IPS-NIHi7 (cell line): ENCODE results near the gene CAPN8.
"Not testable (repeated sequence)": the region's sequence is repeated elsewhere in the genome, so short reads cannot be mapped to it uniquely, and the experiment has no call there.

ENCODE experiments used
- DNase-seq: peaks from one replicate; pipeline ENCODE4 v3.0.0; 2012; ENCODE audit warnings: mixed read lengths; ENCODE audit errors: extremely low spot score

Gene CAPN8

DNA sequence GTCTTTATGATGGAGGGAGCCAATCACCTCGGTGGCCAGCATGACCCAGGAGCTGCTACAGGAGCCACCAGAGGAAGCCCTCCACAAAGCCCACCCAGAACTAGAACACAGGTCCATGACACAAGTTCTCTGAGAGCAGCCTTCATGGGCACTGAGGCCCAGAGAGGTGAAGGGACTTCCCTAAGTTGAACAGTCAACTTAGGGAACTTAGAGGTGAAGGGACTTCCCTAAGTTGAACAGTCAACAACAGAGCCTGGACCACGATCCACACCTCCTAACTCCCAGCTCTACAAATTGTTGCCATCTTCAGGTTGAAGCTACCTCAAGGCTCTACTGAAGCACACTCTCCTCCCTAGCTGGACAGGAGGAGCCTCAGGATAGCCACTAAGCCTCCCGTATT lies 139.5 kb downstream of the CAPN8 start:
- DNase-seq = no peak

DNA sequence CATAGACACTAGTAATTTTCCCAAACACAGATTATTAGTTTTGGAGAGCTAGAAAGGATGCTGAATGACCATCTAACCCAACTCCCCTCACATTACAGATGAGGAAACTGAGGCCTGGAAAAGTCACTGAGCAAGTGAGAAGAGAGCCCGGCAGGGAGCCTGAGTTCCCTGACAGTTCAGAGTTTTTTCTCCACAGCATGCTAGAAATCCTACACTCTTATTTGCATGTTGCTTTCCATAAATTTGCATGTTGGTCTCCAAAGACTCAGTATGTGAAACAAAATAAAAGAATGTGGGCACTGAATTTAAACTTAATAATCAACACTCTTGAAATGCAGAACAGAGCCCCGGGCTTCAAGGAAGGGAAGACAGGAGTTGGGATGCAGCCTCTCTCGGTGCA lies 140.0 kb downstream of the CAPN8 start:
- no peak for DNase-seq

DNA sequence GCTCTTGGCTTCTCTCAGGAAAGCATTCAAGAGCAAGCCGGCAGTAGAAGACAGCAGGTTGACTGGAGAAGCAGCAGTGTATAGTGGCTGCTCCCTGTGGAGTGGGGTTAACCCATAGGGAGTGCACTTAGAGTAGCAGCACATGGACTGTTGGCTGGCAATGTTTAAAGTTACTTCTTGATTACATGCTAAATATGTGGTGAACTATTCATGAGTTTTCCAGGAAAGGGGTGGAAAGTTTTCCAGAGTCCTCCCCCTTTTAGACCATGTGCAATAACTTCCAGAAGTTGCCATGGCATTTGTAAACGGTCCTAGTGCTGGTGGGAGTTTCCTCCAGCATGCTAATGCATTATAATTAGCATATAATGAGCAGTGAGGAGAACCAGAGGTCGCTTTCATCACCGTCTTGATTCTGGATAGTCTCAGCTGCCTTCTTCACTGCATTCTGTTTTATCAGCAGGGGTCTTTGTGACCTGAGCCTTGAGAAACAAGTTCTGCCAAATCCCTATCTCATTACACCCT lies 140.5 kb downstream of the CAPN8 start:
- no peak for DNase-seq

DNA sequence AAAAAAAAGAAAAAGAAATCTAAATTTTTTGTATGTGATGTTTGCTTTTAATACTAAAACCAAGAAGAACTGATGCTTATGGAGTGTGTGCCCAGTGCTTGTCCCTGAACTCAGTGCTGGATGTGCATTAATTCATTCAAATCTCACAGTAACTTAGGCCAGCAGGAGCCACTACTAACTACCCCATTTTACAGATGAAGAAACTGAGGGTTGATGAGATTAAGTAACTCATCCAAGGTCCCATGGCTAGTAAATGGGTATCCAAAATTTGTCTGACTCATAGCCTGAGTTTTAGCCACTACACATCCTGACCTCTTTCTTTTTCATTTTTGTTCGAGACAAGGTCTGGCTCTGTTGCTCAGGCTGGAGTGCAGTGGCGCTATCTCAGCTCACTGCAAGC lies 144.4 kb downstream of the CAPN8 start:
- DNase-seq = no peak

DNA sequence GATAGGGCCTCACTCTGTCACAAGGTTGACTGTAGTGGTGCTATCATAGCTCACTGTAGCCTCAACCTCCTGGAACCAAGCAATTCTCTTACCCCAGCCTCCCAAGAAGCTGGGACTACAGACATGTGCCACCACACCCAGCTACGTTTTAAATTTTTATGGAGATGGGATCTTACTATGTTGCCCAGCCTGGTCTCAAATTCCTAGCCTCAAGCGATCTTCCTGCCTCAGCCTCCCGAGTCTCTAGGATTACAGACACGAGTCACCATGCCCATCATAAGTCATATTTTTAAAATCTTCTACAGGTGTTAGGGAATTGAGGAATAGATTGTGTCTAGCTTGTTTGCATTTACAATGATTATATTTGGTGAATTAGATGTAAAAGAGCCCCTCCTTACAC lies 145.3 kb downstream of the CAPN8 start:
- no peak for DNase-seq

DNA sequence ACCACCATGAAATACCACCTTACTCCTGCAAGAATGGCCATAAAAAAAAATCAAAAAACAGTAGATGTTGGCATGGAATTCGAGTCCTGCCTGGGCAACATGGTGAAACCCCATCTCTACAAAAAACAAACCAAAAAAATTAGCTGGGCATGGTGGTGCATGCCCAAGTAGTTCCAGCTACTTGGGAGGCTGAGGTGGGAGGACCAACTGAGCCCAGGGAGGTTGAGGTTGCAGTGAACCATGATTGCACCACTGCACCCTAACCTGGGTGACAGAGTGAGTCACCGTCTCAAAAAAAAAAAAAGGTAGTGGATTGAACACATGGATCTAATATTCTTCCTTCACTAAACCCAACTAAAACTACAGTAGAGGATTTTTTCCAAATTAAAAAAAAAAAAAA lies 146.4 kb downstream of the CAPN8 start:
- DNase-seq = no peak

DNA sequence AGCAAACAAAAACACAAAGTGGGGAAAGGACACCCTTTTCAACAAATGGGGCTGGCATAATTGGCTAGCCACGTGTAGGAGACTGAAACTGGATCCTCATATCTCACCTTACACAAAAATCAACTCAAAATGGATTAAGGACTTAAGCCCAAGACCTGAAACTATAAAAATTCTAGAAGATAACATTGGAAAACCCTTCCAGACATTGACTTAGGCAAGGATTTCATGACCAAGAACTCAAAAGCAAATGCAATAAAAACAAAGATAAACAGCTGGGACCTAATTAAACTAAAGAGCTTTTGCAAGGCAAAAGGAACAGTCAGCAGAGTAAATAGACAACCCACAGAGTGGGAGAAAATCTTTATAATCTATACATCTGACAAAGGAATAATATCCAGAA lies 146.9 kb downstream of the CAPN8 start:
- not testable (repeated sequence) for DNase-seq

DNA sequence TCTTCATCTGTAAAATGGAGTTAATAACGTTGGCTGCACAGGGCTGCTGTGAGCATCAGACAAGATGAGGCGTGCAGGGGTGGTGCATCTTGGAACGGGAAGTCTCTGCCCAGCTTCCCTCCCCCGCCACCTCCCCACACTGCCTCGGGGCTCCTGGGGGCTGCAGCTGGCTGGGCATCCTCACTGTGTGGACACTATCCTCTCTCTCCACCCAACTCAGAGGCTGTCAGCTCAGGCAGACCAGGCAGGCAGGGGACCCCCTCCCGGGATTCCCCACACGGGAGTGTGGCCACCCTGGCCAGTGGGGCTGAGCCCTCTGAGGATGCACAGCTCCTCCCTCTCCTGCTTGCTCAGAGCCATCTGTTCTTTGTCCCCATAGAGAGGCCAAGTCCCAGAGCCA lies 149.6 kb downstream of the CAPN8 start:
- no peak for DNase-seq

DNA sequence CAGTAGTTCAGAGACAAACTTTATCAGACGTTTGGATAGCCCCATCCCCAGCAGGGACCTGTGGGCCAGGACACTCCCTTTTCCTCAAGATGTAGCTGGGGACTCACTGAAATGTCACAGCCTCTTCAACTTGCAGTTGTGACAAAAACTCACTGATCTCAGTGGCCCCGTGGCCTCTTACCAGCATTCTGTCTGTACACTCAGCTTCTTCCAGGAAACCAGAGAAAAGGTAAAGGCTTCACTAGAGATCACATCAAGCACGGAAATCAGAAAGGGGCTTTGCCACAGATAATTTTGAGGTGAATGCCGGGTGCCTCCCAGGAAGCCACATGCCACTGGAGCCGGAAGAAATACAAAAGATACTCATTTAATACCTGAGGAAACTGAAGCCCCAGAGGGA lies 150.1 kb downstream of the CAPN8 start:
- DNase-seq = no peak

DNA sequence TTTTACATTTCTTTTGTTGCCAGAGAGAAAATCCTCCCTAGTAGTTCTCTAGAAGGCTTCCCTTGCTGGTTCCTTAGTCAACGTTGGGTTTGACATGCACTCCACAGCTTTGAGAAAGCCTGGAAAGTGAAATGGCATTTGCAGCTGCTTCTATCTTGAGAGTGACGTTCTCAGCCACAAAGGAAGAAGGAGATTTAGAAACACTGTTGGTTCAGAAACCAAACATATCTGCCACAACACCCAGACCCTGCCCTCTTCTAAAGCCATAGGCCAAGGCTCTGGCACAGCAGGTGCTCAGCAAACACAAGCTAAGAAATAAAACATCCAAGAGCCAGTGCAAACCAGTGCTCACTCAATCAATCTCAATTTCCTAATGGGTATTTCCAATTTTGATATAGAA lies 150.9 kb downstream of the CAPN8 start:
- no peak for DNase-seq

DNA sequence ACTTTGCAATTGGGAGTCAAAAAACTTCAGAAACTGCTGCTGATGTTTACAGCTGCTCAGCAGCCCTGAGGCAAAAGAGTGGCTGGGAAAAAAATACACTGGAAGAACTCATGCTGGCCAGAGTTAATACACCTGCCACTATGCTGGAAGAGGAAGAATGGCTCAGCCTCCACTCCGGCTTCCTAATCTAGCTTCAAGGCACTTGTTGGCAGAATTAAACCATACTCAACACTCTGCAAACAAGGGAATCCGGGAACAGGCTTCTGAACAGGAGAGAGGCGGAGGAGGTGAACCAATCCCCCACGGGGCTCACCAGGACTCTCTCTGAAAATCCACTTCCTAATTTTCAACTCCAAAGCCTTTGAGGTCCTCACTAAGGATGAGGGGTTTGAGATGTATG lies 152.2 kb downstream of the CAPN8 start:
- no peak for DNase-seq

DNA sequence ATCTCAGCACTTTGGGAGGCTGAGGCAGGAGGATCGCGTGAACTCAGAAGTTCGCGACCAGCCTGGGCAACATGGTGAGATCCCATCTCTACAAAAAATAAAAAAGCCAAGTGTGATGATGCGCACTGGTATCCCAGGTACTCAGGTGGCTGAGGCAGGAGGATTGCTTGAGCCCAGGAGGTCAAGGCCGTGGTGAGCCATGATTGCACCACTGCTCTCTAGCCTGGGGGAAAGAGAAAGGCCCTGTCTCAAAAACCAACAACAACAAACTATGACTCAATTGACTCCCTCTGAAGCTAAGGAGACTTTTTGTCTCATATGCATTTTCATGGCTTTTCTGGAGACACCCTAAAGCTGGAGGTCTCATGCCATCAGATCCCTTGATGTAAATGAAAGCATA lies 153.4 kb downstream of the CAPN8 start:
- DNase-seq = no peak

DNA sequence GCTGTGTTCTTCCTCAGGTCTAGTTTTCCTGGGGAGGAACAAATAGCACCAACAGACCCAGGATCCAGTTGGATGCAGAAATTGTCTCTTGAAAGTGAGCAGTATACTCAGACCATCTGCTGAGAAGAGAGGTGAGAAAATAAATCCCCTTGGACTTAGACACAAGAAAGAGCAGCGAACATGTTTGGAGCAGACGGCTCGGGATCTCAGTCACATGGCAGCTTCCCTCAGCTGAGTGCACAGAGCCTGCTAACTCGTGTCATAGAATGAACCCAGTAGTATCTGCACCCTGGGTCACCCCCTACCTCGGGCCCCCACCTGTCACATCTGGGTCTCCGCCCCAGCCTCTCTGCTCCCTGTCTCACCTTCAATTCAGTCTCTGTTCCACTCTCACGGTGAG lies 156.7 kb downstream of the CAPN8 start:
- DNase-seq = no peak

DNA sequence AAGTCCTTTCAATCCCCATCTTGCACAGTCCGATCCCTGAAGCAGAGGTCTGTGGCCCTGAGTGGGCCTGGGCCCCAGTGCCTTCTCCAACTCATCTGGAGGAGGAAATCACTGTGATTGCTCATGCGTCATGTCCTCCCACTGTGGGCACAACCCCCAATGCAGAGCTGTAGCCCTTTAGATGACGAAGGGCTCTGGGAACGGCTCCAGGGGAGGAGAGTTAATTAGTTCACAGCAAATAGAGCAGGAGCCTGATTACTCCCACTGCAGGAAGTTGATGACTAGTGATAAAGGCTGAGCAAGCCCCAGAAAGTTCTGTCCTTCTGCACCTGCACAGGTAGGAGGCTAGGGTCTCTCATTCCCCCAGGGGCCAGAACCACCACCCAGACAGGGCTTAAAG lies 160.8 kb downstream of the CAPN8 start:
- DNase-seq = no peak

DNA sequence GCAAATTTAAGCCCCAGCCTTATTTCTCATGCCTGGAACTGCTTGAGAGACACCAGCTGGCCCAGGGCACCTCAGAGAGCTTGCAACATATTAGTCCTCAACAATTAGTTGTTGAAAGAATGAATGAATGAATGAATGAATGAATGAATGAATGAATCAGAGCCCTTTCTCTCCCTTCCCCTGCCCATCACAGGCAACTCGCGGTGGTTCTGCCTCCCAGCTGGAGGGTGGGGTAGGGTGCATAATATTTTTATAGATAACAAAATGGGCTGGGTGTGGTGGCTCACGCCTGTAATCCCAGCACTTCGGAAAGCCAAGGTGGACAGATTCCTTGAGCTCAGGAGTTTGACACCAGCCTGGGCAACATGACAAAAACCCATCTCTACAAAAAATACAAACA lies 162.2 kb downstream of the CAPN8 start:
- no peak for DNase-seq

DNA sequence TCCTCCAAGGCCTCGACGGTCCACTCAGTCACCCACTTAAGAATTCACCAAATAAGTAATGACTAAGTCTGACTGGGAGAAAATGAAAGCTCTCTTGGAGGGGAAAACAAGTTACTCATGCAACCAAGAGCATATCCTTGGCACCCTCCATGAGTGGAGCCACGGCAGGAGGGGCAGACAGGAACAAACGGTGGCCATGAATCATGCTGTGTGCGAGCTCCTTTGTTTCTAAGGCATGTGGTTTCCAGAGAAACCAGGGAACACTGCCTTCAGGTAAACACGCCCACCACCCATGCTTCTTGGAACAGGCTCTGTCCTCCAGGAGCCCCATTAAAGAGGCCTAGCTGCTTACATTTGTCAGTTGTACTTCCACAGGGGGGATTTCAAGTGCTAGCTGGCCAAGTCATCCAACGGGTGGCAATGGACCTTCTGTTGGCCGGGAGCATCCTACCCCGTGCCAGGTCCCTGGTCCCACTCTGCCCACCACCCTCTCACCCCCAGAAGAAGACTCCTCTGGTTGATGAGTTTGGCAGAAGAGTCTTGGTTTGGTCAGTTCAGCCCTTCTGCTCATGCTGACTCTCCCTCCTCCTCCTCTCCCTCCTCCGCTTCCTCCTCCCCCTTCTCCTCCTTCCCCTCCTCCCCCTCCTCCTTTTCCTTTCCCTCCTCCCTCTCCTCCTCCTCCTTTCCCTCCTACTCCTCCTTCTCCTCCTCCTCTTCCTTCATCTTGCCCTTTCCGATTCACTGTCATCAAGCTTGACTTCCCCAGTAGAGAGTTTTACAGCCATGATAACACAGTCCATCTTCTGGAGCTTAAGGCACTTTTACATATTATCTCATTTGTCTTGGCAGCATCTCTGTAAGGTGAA lies 164.7 kb downstream of the CAPN8 start:
- peak; percentile 52 for DNase-seq

DNA sequence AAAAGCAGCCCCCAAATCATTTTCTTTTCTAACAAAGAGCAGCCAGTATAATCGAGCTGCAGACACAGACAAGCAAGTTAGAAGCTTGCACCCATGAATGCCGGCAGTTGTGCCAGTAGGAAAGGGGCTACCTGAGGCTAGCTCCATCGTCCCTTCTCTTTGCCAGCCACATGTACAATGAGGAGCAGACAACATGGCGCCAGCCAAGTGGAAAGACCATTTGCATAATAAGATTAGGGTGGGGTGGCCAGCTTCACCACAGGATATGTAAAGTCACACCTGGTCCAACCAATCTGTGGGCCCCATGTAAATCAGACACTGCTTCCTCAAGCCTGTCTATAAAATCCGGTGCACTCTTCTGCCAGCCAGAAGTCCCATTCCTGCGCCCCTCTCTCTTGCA lies 168.6 kb downstream of the CAPN8 start:
- no peak for DNase-seq

DNA sequence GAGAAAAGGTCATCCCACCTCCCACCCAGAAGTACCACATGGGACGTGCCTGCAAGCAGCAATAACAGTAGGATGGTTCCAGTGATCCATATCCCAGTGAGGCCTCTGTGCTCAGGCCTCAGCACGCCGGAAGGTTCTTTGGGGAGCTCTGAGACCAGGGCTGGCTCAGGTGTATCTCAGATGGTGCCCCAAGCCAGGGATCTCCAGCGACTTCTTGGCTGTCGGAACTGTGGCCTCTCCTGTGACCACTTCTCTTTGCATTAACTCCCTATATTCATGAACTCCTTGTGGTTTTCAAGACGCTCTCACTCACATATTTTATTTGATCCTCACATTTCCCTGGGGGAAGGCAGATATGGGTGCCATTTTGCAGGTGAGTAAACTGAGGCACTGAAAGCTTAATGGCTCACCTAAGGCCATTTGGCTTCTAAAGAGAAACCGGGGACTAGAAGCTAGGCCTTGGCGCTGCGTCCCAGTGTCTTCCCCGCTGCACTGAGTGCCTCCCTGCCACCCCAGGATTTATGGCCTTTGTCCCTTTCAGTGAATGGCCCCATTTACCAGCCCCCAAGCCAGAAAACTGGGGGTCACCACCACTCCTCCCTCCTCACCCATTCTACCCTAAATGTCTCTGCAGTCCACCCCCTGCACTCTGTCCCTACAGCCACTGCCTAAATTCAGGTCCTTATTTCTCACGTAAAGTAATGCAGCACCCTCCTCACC lies 170.4 kb downstream of the CAPN8 start:
- no peak for DNase-seq

DNA sequence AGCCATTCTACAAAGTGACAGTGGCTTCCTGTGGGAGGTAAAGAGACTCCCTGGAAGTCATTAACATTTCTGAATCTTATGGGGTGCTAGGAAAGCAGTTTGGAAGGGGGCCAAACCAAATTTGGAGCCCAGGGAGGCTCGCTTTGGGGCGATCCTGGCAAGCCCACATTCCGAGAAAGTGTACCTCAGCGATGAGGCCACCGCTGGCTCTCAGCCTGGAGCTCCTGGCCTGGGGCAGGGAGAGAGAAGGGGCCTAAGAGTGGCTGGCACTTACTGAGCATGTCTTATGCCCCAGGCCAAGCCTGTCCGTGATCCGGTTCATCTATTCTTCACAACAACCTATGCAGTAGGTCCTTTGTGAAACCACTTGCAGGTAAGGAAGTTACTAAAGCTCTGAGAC lies 173.5 kb downstream of the CAPN8 start:
- DNase-seq = no peak
